Glutamatergic neuron (in vitro differentiated cells): ENCODE data around the gene ACVR1B. TPM values are rescaled to one million over a fixed set of nuclear protein-coding genes. Genes with fewer than 3 reads are reported as not detected.

Source experiments
- DNase-seq: peaks from one replicate; pipeline ENCODE4 v3.0.0; 2022
- H3K27ac Mint-ChIP-seq: one replicate; pipeline ENCODE4 v1.8.0; 2020; ENCODE audit warnings: mild to moderate bottlenecking, mixed read lengths, inconsistent platforms; ENCODE audit not compliant: unreplicated experiment
- H3K27me3 Mint-ChIP-seq: one replicate; pipeline ENCODE4 v1.8.0; 2020; ENCODE audit warnings: mild to moderate bottlenecking, moderate library complexity, mixed read lengths, inconsistent platforms; ENCODE audit not compliant: unreplicated experiment
- H3K36me3 Mint-ChIP-seq: one replicate; pipeline ENCODE4 v1.8.0; 2020; ENCODE audit warnings: mild to moderate bottlenecking, mixed read lengths, inconsistent platforms; ENCODE audit not compliant: unreplicated experiment
- H3K4me1 Mint-ChIP-seq: one replicate; pipeline ENCODE4 v1.8.0; 2020; ENCODE audit warnings: mild to moderate bottlenecking, low read depth, mixed read lengths, inconsistent platforms; ENCODE audit not compliant: unreplicated experiment
- H3K4me3 Mint-ChIP-seq: one replicate; pipeline ENCODE4 v1.8.0; 2020; ENCODE audit warnings: mild to moderate bottlenecking, mixed read lengths, inconsistent platforms; ENCODE audit not compliant: unreplicated experiment
- H3K9me3 Mint-ChIP-seq: one replicate; pipeline ENCODE4 v1.8.0; 2020; ENCODE audit warnings: mild to moderate bottlenecking, moderate library complexity, mixed read lengths, inconsistent platforms; ENCODE audit not compliant: unreplicated experiment
- CTCF ChIP-seq: fragments of 200-600 bp; sonication (generic); IDR thresholded peaks from one replicate; pipeline ENCODE4 v1.5.0; 2021; ENCODE audit not compliant: partially characterized antibody, unreplicated experiment
- total RNA-seq: library from RNA; stranded (reverse); fragmentation: NEBNext Ultra II Directional; extraction: Animal tissue kit (Norgen Biotek cat#: 25700); gene quantifications from one replicate; pipeline ENCODE4 v1.2.1, GENCODE V29; 2021; ENCODE audit not compliant: unreplicated experiment

The ACVR1B gene
- total RNA-seq, 1 donor from 2014 or later, result 50.2 TPM

- H3K27me3 Mint-ChIP-seq, result no peaks in the 10 kb centered on the region
- DNase-seq, result no peak
- no peak overlapping the region for H3K27ac Mint-ChIP-seq
- no peak for TF ChIP-seq CTCF
- H3K4me1 Mint-ChIP-seq, result peaks cover 11% of the 10 kb centered on the region
- no peaks in the 10 kb centered on the region for H3K9me3 Mint-ChIP-seq
- no peaks in the 10 kb centered on the region for H3K36me3 Mint-ChIP-seq
- no peak overlapping the region for H3K4me3 Mint-ChIP-seq
Observed at GRCh38 chr12:51926064-51926632, 25.4 kb upstream of the ACVR1B start.

GRCh38 chr12:51926718-51927117 is 24.8 kb upstream of the ACVR1B start:
- H3K9me3 Mint-ChIP-seq, result no peaks in the 10 kb centered on the region
- no peak overlapping the region for H3K4me3 Mint-ChIP-seq
- H3K27ac Mint-ChIP-seq, result no peak overlapping the region
- H3K4me1 Mint-ChIP-seq, result peaks cover 11% of the 10 kb centered on the region
- no peaks in the 10 kb centered on the region for H3K36me3 Mint-ChIP-seq
- peak; percentile 61 for TF ChIP-seq CTCF
- no peaks in the 10 kb centered on the region for H3K27me3 Mint-ChIP-seq
- no peak for DNase-seq

GRCh38 chr12:51932218-51933076 is 19.1 kb upstream of the ACVR1B start:
- Mint-ChIP-seq H3K9me3 (peaks cover 6% of the 10 kb centered on the region), H3K4me1 (peaks cover 2% of the 10 kb centered on the region), H3K4me3 (no peak overlapping the region), H3K27me3 (no peaks in the 10 kb centered on the region), H3K27ac (no peak overlapping the region), H3K36me3 (peaks cover 8% of the 10 kb centered on the region)
- DNase-seq, result no peak
- TF ChIP-seq CTCF, result no peak

- H3K9me3 Mint-ChIP-seq, result peaks cover 6% of the 10 kb centered on the region
- no peak overlapping the region for H3K27ac Mint-ChIP-seq
- no peak for DNase-seq
- no peak for TF ChIP-seq CTCF
- H3K4me3 Mint-ChIP-seq, result no peak overlapping the region
- no peaks in the 10 kb centered on the region for H3K27me3 Mint-ChIP-seq
- peaks cover 8% of the 10 kb centered on the region for H3K36me3 Mint-ChIP-seq
- H3K4me1 Mint-ChIP-seq, result peaks cover 5% of the 10 kb centered on the region
Observed at GRCh38 chr12:51934080-51934479, 17.4 kb upstream of the ACVR1B start.

- Mint-ChIP-seq H3K27ac (no peak overlapping the region), H3K36me3 (peaks cover 21% of the 10 kb centered on the region), H3K9me3 (peaks cover 6% of the 10 kb centered on the region), H3K4me3 (no peak overlapping the region), H3K27me3 (peaks cover 6% of the 10 kb centered on the region), H3K4me1 (peaks cover 29% of the 10 kb centered on the region)
- no peak for DNase-seq
- no peak for TF ChIP-seq CTCF
Observed at GRCh38 chr12:51937926-51938325, 13.6 kb upstream of the ACVR1B start.
